Stimulated activated naive B cell treated with anti-CD40 and anti-IgM and Interleukin-4, amounts not matched to agents 10 μg/mL and 1 μg/mL and 100 μg/mL, for 72 hours (primary cell): ENCODE results near the gene NBPF1.
"Not testable (repeated sequence)": the region's sequence is repeated elsewhere in the genome, so short reads cannot be mapped to it uniquely, and the experiment has no call there.

ENCODE experiments used
- ATAC-seq, 2 donors: fragments of 150-1000 bp; cut with Tn5 transposase; replicated peaks; 2 replicates each; pipeline ENCODE4 v1.10.0; 2021; ENCODE audit warnings: moderate library complexity in 1 of 2
- DNase-seq: peaks from one replicate; pipeline ENCODE4 v3.0.0; 2021
- H3K27ac Mint-ChIP-seq: one replicate; pipeline ENCODE4 v1.8.0; 2022; ENCODE audit warnings: mild to moderate bottlenecking, mixed read lengths
- H3K27me3 Mint-ChIP-seq, 2 donors: one replicate each; pipeline ENCODE4 v1.8.0; 2022; ENCODE audit warnings: mixed read lengths in 2 of 2
- H3K36me3 Mint-ChIP-seq, 2 donors: one replicate each; pipeline ENCODE4 v1.8.0; 2022; ENCODE audit warnings: mixed read lengths in 2 of 2, mild to moderate bottlenecking in 1 of 2
- H3K4me1 Mint-ChIP-seq, 2 donors: one replicate each; pipeline ENCODE4 v1.8.0; 2022; ENCODE audit warnings: mixed read lengths in 2 of 2, mild to moderate bottlenecking in 1 of 2
- H3K4me3 Mint-ChIP-seq, 2 donors: one replicate each; pipeline ENCODE4 v1.8.0; 2022; ENCODE audit warnings: mild to moderate bottlenecking in 2 of 2, mixed read lengths in 2 of 2, moderate library complexity in 1 of 2
- H3K9me3 Mint-ChIP-seq, 2 donors: one replicate each; pipeline ENCODE4 v1.8.0; 2022; ENCODE audit warnings: mixed read lengths in 2 of 2, mild to moderate bottlenecking in 1 of 2

Gene NBPF1

DNA sequence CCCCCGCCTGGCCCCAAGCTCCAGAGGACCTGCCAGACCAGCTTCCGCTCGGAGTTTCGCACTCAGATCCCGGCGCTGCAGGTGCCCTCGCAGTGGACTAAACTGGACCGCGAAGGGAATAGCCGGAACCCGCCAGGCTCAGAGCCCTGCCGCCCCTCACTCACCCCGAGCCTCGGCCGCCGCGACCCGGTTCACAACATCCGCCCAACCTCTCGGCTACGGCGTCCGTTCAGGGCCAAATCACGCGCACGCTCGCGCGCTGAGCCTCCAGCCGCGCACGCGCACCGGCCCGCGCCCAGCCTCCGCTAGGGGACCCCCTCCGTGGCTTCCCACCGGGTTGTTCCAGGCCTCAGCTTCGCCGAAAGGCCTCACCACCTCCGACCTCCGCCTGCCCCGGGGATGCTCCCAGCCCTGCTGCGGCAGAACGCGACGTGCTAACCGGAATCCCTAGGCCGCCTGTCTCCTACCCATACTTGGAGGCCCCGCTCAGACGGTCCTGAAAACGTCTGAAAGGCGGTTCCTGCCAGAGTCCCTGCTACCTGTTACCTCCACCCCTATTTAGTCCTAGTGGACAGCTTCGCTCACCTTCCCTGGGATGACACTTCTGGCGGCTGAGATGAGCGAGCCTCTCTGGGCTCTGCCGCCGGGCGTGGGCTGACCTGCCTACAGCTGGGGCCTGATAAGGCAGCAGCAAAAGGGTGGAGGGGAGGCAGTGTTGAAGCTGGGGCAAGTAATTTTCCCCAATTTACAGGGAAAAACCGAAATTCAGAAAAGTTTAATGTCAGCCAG lies 31.3 kb upstream of the NBPF1 start:
- H3K27ac Mint-ChIP-seq, H3K4me1 Mint-ChIP-seq, H3K36me3 Mint-ChIP-seq, H3K4me3 Mint-ChIP-seq, H3K27me3 Mint-ChIP-seq, H3K9me3 Mint-ChIP-seq: not testable (repeated sequence)
- DNase-seq (peak; percentile 100), ATAC-seq (peak; percentile 85 to 89)

- Mint-ChIP-seq H3K36me3 (no peaks in the 10 kb centered on the region), H3K27ac (no peak overlapping the region), H3K4me3 (no peak overlapping the region), H3K9me3 (no peaks in the 10 kb centered on the region), H3K27me3 (no peaks in the 10 kb centered on the region), H3K4me1 (peaks cover 0 to 9% of the 10 kb centered on the region in 2 donors)
- ATAC-seq, result peak; percentile 59 to 60
- DNase-seq, result no peak
Measured at GRCh38 chr1:16644193-16644481, 30.8 kb upstream of the NBPF1 start.

DNA sequence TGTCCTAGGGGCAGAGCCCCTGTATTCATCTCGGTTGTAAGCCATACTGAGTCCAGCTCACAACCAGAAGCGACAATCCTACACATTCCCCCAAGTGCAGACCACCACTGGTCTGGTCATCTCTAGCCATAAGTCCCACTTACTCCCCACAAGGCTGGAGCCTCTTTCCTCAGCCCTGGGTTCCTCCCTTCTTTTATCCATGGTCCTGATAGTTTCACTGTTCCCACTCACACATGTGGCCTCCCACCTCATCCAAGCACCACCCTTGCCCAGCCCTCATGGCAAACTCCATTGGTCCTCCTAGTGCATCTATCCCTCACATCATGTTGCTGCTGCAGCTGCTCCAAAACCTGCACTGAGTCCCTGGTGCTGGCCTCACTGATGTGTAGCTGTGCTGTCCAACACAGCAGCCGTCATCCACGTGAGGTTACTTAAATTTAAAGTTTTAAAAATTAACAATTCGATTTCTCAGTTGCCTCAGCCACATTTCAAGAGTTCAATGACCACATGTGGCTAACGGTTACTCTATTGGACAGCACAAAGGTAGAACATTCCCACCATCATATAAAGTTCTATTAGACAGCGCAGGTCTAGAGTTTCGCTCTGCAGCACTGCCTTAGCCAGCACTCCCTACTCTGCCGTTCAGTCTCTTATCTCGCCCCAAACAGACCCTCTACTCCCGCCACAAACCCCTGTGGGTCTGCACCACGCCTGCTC lies 30.3 kb upstream of the NBPF1 start:
- ATAC-seq (peak; percentile 4 to 7), DNase-seq (peak; percentile 15)
- H3K9me3 Mint-ChIP-seq, H3K27ac Mint-ChIP-seq, H3K36me3 Mint-ChIP-seq, H3K4me3 Mint-ChIP-seq, H3K27me3 Mint-ChIP-seq, H3K4me1 Mint-ChIP-seq: not testable (repeated sequence)

DNA sequence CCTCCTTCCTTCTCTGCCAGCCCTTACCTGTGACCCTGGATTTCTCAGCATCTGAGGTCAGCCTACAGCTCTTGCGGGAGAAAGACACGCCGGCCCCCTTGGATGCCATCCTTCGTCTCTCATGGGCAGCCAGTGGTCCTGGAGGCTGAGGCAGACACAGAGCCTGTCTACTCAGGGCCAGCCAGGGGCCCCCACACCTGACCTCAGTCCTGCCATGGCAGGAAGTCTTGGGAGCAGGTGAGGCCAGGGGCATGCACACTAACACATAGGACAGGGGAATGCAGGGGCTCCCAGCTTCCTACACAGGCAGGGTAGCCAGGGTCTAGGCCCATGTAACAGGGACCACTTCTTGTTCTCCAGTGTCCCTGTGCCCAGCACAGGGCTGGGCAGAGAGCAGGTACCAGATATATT lies 29.6 kb upstream of the NBPF1 start:
- not testable (repeated sequence) for H3K4me3 Mint-ChIP-seq, H3K27me3 Mint-ChIP-seq, H3K4me1 Mint-ChIP-seq, H3K9me3 Mint-ChIP-seq, ATAC-seq, H3K27ac Mint-ChIP-seq, H3K36me3 Mint-ChIP-seq
- peak; percentile 17 for DNase-seq

GRCh38 chr1:16642025-16642966 lies 28.9 kb upstream of the NBPF1 start:
- H3K4me3 Mint-ChIP-seq, H3K4me1 Mint-ChIP-seq, H3K27ac Mint-ChIP-seq, H3K27me3 Mint-ChIP-seq, H3K9me3 Mint-ChIP-seq, ATAC-seq, H3K36me3 Mint-ChIP-seq, DNase-seq: not testable (repeated sequence)

DNA sequence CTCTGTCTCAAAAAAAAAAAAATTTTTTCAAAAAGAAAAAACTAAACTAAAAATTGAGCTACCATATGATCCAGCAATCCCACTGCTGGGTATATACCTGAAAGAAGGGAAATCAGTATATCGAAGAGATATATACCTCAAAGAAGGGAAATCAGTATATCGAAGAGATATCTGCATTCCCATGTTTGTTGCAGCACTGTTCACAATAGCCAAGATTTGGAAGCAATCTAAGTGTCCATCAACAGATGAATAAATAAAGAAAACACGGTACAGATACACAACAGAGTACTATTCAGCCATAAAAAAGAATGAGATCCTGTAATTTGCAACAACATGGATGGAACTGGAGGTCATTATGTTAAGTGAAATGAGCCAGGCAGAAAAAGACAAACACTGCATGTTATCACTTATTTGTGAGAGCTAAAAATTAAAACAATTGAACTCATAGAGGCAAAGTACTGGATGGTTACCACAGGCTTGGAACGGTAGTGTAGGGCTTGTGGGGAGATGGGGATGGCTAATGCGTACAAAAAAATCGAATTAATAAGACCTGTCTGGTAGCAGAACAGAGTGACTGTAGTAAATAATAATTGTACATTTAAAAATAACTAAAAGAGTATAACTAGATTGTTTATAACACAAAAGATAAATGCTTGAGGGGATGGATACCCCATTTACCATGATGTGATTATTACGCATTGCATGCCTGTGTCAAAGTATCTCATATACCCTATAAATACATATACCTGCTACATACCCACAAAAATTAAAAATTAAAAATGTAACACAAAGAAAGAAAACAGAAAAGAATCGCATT lies 28.0 kb upstream of the NBPF1 start:
- not testable (repeated sequence) for H3K27ac Mint-ChIP-seq, H3K36me3 Mint-ChIP-seq, H3K27me3 Mint-ChIP-seq, H3K4me1 Mint-ChIP-seq, ATAC-seq, DNase-seq, H3K4me3 Mint-ChIP-seq, H3K9me3 Mint-ChIP-seq

DNA sequence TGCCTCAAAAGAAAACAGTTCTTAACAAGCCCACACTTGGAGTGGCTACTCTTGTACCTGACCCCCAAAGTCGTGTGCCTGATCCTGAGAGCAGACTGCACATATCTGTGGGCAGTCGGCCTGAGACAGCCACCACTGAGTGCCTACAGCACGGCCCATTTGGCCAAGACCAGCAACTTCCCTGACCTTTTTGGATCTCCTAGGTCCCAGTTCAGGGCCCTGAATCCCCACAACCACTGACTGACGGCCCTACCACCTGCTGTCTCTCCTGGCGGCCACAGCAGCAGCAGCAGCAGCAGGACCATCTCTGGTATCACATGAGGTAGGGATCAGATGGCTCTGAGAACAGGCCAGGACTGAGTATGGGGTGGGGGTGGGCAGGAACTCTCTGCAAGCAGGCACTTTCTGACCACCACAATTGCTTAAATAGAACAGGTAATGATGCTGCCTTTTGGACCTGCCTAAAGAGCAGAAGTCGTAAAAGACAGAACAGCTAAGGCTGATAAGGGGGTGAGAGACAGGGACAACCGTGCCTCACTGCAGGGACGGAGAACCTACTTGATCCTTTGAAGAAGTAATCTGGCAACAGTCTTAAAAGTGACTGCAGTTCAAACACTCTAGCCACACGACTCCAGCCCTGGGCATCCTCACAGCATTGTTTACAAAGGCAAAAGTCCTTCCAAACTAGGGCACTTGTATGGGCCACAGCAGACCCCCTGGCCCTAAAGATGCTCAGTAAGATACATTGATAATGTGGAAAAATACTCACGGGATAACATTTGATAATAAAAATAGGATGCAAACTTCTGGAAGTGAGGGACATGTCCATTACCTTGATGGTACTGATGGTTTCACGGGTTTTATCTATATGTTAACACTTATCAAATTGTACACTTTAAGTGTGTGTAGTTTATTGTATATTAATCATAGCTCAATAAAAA lies 26.0 kb upstream of the NBPF1 start:
- not testable (repeated sequence) for H3K4me3 Mint-ChIP-seq, H3K36me3 Mint-ChIP-seq, H3K4me1 Mint-ChIP-seq, H3K27ac Mint-ChIP-seq, H3K9me3 Mint-ChIP-seq, ATAC-seq, DNase-seq, H3K27me3 Mint-ChIP-seq

DNA sequence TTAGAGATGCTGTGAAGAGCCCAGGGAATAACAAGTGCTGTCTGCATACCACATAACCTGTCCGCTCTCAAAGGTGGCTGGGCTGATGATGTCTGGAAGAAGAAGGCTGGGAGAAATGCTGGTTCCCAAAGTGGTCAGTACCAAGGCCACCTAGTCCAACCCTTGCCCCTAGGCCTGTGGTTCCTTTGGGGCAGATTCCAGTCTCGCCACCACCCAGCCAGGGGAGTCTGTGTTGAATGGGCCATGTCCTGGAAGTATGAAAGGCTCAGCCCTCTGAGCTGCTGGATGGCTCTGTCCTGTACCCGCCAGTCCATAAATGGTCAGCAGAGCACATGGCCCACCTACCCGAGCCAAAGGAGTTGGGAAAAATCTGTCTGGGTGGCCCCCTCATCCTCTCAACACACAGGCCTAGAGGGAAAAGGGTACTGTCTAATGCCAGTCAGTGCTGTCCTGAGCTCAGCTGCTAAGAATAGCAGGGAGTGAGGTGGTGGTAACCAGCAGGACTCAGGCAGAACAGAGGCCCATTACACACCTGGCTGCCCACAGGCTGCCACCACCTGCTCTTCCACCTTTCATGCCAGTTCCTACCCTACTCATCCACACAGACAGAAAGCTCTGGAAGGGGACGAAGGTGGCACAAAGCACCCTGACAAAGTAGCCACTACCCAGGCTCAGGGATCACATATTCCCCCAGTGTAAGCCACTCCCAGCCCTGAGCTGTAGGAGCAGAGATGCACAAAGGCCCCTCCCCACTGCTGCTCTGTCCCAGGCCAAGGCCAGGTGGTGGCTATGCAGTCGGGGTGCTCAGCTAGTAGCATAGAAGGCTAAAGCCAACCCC lies 24.8 kb upstream of the NBPF1 start:
- not testable (repeated sequence) for DNase-seq, H3K4me3 Mint-ChIP-seq, H3K27ac Mint-ChIP-seq, H3K27me3 Mint-ChIP-seq, H3K9me3 Mint-ChIP-seq, H3K4me1 Mint-ChIP-seq
- ATAC-seq, result peak in 1 of 2 donors; percentile 18
- H3K36me3 Mint-ChIP-seq, result peaks cover 14 to 17% of the 10 kb centered on the region in 2 donors

GRCh38 chr1:16636551-16637195 lies 23.3 kb upstream of the NBPF1 start:
- H3K9me3 Mint-ChIP-seq, H3K27me3 Mint-ChIP-seq, H3K4me3 Mint-ChIP-seq, ATAC-seq, DNase-seq, H3K4me1 Mint-ChIP-seq, H3K27ac Mint-ChIP-seq: not testable (repeated sequence)
- peaks cover 27 to 32% of the 10 kb centered on the region in 2 donors for H3K36me3 Mint-ChIP-seq

DNA sequence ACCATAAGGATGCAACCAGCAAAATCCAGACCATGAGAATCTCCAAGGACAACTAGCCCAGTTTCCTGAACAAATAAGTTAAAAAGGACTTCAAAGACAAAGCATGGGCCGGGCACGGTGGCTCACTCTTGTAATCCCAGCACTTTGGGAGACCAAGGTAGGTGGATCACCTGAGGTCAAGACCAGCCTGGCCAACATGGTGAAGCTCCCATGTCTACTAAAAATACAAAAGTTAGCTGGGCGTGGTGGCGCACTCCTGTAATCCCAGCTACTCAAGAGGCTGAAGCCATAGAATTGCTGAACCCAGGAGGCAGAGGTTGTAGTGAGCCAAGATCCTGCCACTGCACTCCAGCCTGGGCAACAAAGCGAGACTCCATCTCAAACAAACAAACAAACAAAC lies 22.6 kb upstream of the NBPF1 start:
- H3K9me3 Mint-ChIP-seq, H3K4me3 Mint-ChIP-seq, H3K4me1 Mint-ChIP-seq, H3K27ac Mint-ChIP-seq, ATAC-seq, H3K27me3 Mint-ChIP-seq, DNase-seq: not testable (repeated sequence)
- H3K36me3 Mint-ChIP-seq, result peaks cover 34 to 39% of the 10 kb centered on the region in 2 donors

GRCh38 chr1:16633540-16634282 lies 20.3 kb upstream of the NBPF1 start:
- not testable (repeated sequence) for H3K27me3 Mint-ChIP-seq, H3K27ac Mint-ChIP-seq, ATAC-seq, DNase-seq, H3K4me1 Mint-ChIP-seq, H3K9me3 Mint-ChIP-seq, H3K4me3 Mint-ChIP-seq
- peaks cover 54 to 58% of the 10 kb centered on the region in 2 donors for H3K36me3 Mint-ChIP-seq
